ENCODE data around the gene CIDEB. TPM values are rescaled to one million over a fixed set of nuclear protein-coding genes. Genes with fewer than 3 reads are reported as not detected.

Gene CIDEB
- total and polyA plus RNA-seq, 2 of the 13 experiments (the other 11 are each of a cell fraction or from before 2014, with no cell fraction given) = 35.8 to 110 TPM

DNA sequence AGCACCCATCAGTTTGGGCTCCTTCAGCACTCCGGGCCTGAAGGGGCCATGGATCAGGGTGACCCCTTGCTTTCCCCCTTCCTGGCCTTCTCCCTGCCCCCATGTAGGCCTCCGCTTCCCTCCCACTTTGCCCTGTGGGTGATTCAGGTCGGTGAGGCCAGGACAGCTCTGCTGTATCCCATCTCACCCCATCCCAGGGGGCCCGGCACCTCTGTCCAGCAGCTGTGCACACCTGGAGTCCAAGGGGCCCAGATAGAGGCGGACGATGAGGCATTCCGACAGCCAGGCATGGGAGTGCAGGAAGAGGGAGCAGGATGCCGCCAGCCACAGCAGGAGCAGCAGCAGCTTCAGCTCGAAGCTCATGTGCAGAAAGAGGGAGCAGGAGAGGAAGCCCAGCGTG lies 14.9 kb upstream of the CIDEB start (continued):
- TF ChIP-seq, protein P1, sequence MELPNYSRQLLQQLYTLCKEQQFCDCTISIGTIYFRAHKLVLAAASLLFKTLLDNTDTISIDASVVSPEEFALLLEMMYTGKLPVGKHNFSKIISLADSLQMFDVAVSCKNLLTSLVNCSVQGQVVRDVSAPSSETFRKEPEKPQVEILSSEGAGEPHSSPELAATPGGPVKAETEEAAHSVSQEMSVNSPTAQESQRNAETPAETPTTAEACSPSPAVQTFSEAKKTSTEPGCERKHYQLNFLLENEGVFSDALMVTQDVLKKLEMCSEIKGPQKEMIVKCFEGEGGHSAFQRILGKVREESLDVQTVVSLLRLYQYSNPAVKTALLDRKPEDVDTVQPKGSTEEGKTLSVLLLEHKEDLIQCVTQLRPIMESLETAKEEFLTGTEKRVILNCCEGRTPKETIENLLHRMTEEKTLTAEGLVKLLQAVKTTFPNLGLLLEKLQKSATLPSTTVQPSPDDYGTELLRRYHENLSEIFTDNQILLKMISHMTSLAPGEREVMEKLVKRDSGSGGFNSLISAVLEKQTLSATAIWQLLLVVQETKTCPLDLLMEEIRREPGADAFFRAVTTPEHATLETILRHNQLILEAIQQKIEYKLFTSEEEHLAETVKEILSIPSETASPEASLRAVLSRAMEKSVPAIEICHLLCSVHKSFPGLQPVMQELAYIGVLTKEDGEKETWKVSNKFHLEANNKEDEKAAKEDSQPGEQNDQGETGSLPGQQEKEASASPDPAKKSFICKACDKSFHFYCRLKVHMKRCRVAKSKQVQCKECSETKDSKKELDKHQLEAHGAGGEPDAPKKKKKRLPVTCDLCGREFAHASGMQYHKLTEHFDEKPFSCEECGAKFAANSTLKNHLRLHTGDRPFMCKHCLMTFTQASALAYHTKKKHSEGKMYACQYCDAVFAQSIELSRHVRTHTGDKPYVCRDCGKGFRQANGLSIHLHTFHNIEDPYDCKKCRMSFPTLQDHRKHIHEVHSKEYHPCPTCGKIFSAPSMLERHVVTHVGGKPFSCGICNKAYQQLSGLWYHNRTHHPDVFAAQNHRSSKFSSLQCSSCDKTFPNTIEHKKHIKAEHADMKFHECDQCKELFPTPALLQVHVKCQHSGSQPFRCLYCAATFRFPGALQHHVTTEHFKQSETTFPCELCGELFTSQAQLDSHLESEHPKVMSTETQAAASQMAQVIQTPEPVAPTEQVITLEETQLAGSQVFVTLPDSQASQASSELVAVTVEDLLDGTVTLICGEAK (IDR thresholded peaks at IDR 0.05) = no peak
- TF ChIP-seq, protein P1 (CRISPR knock-in tag; IDR thresholded peaks at IDR 0.05) = no peak
- peak; percentile 9; the same call in 1 of the 2 replicates for TF ChIP-seq SALL1 (CRISPR knock-in tag; IDR thresholded peaks at IDR 0.05)
- TF ChIP-seq, protein P2, sequence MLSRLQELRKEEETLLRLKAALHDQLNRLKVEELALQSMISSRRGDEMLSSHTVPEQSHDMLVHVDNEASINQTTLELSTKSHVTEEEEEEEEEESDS (CRISPR knock-in tag; IDR thresholded peaks at IDR 0.05; ENCODE audit: borderline replicate concordance) = no peak

All from HepG2 (cell line).